Measurements from ENCODE around the gene CCDC201. TPM values are rescaled to one million over a fixed set of nuclear protein-coding genes. Genes with fewer than 3 reads are reported as not detected.

The CCDC201 gene
- total and polyA plus RNA-seq, 2 donors (not counting 3 experiments of a cell fraction or from before 2014, with no cell fraction given) = not detected

GRCh38 chr7:45917064-45917463 lies 44.2 kb upstream of the CCDC201 start:
- H3K4me3 ChIP-seq (replicated peaks in 1 of 3; ENCODE audit: insufficient read depth in 1 of 3, low read depth in 1 of 3, low read length in 3 of 3) = no peak overlapping the region
- H3K36me3 ChIP-seq (ENCODE audit: control insufficient read depth in 2 of 2, extremely low read depth in 1 of 2, insufficient read depth in 2 of 2, low read length in 2 of 2) = no peaks in the 10 kb centered on the region
- H3K27me3 ChIP-seq (ENCODE audit: control insufficient read depth in 2 of 2, insufficient read depth in 2 of 2, low read length in 2 of 2) = peaks cover 22 to 37% of the 10 kb centered on the region in 2 experiments
- no peak for TF ChIP-seq CTCF (IDR thresholded peaks at IDR 0.05; ENCODE audit: extremely low read depth in 1 of 2, insufficient read depth in 1 of 2, low read depth in 1 of 2, low read length in 2 of 2)
- no peak for TF ChIP-seq GATA2 (IDR thresholded peaks at IDR 0.05; ENCODE audit: insufficient read depth, insufficient read length, low read depth, low read length)
- no peak for TF ChIP-seq EZH2 (IDR thresholded peaks at IDR 0.05; ENCODE audit: borderline replicate concordance, low read depth, low read length, severe bottlenecking)
- TF ChIP-seq JUN (IDR thresholded peaks at IDR 0.05; ENCODE audit: borderline replicate concordance, insufficient read depth, insufficient read length, low read depth) = no peak
- no peak for TF ChIP-seq MYC (IDR thresholded peaks at IDR 0.05; ENCODE audit: low read depth, low read length)
- TF ChIP-seq FOS (IDR thresholded peaks at IDR 0.05; ENCODE audit: borderline replicate concordance, insufficient read depth, low read length) = no peak
- no peak for TF ChIP-seq POLR2A (IDR thresholded peaks at IDR 0.05; ENCODE audit: low read depth, low read length)
- TF ChIP-seq, protein P1, sequence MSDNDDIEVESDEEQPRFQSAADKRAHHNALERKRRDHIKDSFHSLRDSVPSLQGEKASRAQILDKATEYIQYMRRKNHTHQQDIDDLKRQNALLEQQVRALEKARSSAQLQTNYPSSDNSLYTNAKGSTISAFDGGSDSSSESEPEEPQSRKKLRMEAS (IDR thresholded peaks at IDR 0.05; ENCODE audit: insufficient read depth, insufficient read length) = no peak
- TF ChIP-seq POLR2AphosphoS5 (IDR thresholded peaks at IDR 0.05; ENCODE audit: insufficient read depth, low read depth, low read length) = no peak
- BruUV-seq (replicated peaks) = no TSS peak
- H3K9me3 ChIP-seq (replicated peaks; ENCODE audit: control insufficient read depth, insufficient read depth, low read length) = no peaks in the 10 kb centered on the region
- no peak overlapping the region for H2AFZ ChIP-seq (ENCODE audit: low read depth, low read length)
- H3K27ac ChIP-seq (ENCODE audit: insufficient read depth, low read depth, low read length) = no peak overlapping the region
- DNase-seq (ENCODE audit: low read depth, low spot score) (no peak), FAIRE-seq (no peak)
- intact Hi-C loops (cut with micrococcal nuclease) (loop anchor here (1.0 kb wide), 4 partner anchors 26 to 1263 kb away; no protein-coding TSS in a partner anchor), dilution Hi-C loops (cut with MboI; ENCODE audit: extremely low pct_ligation_motif_present, low sequenced_read_pairs) (no loop called here)
- H3K4me2 ChIP-seq (ENCODE audit: insufficient read depth, low read length) = no peak overlapping the region
- H3K79me2 ChIP-seq (ENCODE audit: control insufficient read depth, insufficient read depth, low read length) = no peaks in the 10 kb centered on the region
- POLR2A ChIA-PET = no interaction called here
- H3K9me1 ChIP-seq (replicated peaks; ENCODE audit: control insufficient read depth, extremely low read depth, insufficient read depth, low read length) = no peaks in the 10 kb centered on the region
- H4K20me1 ChIP-seq (replicated peaks; ENCODE audit: control insufficient read depth, extremely low read depth, insufficient read depth, low read length) = no peaks in the 10 kb centered on the region
- peaks cover 18% of the 10 kb centered on the region for H3K4me1 ChIP-seq (ENCODE audit: control insufficient read depth, extremely low read depth, insufficient read depth, low read length)
- CTCF ChIA-PET = interaction anchor here (0.9 to 8.6 kb wide), 21 partner anchors 9 to 1350 kb away, joined by 3 to 149 read pairs (median 6); partner anchors contain the start of gene IGFBP1
- no peak overlapping the region for H3K9ac ChIP-seq (replicated peaks; ENCODE audit: extremely low read depth, insufficient read depth, low read length)

Measured in endothelial cell of umbilical vein (primary cell).